Omental fat pad (tissue), 4 donors: ENCODE results near the gene CAMK4. TPM values are rescaled to one million over a fixed set of nuclear protein-coding genes. Genes with fewer than 3 reads are reported as not detected.
"Not testable (repeated sequence)": the region's sequence is repeated elsewhere in the genome, so short reads cannot be mapped to it uniquely, and the experiment has no call there.

Experiments used
- ATAC-seq: fragments of 150-250 bp; one replicate; pipeline ENCODE4 v1.9.1; 2016; ENCODE audit warnings: mild to moderate bottlenecking, moderate library complexity; ENCODE audit not compliant: low FRiP score
- DNase-seq: peaks from one replicate; pipeline ENCODE4 v3.0.0-alpha.2; 2019; ENCODE audit warnings: low spot score
- CTCF ChIP-seq, 3 donors: fragments of 450-650 bp; IDR thresholded peaks; one replicate each; pipeline ENCODE4 v1.5.1; 2016 to 2017; ENCODE audit warnings: antibody characterized with exemption in 3 of 3, mild to moderate bottlenecking in 3 of 3, moderate library complexity in 2 of 3
- total RNA-seq, 4 donors: library from RNA; depleted of rRNA; stranded (reverse); fragments of >200 nt; gene quantifications; one replicate each; pipeline ENCODE4 v1.1.0, GENCODE V29; 2016

The CAMK4 gene
- total RNA-seq, 4 donors from 2014 or later = 0.44 to 3.8 (median 1.7) TPM

GRCh38 chr5:111349429-111349828, 125.2 kb downstream of the CAMK4 start:
- DNase-seq = no peak
- no peak for TF ChIP-seq CTCF (IDR thresholded peaks at IDR 0.05)
- no peak for ATAC-seq

DNA sequence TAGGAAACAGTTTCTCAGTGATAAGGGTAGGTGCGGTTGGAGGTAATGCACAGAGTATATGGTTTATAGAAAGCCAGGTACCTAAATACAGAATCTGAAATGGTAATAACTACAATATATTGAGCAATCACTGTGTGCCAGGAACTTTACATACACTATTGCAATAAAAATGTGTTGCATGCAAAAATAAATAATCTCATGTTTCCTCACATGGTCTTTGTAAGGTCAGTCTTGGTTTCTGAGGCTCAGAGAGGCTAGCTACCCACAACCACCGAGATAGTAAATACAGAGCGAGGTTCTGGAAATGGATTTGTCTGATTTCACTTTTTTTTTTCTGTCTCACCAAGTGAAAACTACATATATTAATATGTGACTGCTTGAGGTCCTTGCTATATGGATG, 128.9 kb downstream of the CAMK4 start:
- ATAC-seq = no peak
- DNase-seq = no peak
- no peak for TF ChIP-seq CTCF (IDR thresholded peaks at IDR 0.05)

DNA sequence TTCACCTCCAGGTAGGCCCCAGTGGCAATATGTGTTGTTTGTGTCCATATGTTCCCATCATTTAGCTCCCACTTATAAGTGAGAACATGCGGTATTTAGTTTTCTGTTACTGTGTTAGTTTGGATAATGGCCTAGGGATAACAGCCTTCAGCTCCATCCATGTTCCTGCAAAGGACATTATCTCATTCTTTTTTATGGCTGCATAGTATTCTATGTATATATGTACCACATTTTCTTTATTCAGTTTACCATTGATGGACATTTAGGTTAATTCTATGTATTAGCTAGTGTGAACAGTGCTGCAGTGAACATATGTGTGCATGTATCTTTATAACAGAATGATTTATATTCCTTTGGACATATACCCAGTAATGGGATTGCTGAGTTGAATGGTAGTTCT, 134.5 kb downstream of the CAMK4 start:
- ATAC-seq, DNase-seq: not testable (repeated sequence)

DNA sequence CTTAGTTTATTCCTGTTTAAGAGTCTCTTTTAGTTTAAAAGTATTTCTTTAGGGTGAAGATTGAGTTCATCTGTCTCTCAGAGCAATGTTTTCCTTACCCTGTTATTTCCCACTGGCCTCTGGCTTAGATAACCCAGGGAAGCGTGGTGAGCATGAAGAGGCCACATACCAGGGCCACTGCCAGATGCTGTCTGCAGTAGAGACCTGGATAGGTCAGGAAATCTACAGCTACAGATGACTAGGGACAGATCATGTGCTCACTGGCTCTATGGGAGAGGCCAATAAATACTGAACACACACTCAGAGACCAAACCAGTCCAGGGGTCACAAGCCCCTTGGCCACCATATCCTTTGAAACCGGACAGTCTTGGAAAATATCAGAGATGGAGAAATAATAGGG, 136.0 kb downstream of the CAMK4 start:
- no peak for TF ChIP-seq CTCF (IDR thresholded peaks at IDR 0.05)
- ATAC-seq (no peak), DNase-seq (no peak)

DNA sequence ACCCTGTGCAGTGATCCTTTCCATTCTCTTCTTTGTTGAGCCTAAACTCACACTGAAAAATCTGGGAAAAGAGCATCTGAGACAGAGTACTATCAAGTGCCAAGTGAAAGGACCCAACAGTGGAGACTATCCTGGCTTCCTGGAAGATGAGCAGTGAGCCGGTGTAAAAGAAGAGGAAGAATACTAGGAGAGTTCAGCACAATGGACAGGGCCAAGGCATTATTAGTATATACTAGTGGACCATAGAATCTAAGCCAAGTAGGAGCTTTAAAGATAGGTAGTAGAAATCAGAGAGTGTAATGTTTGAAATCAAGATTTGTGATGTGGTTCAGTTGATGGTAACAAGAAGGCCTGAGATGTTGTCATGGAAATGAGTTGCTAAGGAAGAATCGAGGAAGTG, 140.8 kb downstream of the CAMK4 start:
- ATAC-seq (no peak), DNase-seq (no peak)
- no peak for TF ChIP-seq CTCF (IDR thresholded peaks at IDR 0.05)

DNA sequence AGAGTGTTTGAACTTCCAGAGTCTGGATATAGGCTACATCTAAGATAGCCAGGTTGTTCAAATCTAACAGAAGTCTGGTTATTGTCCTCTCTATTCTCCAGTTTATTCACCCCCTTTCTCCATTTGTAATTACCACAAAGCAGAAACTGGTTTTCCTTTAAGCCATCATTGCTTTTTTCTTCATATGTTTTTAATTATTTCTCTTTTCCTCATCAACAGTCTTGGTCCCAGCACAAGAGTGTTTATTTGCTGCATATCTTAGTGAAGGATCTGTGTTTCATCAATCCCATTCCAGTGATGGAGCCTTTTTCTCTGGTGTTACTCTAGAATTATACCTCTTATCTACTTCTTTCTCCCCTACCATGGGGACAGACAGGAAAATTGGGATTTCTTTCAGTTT, 142.2 kb downstream of the CAMK4 start:
- no peak for DNase-seq
- no peak for TF ChIP-seq CTCF (IDR thresholded peaks at IDR 0.05)
- no peak for ATAC-seq

GRCh38 chr5:111367115-111367514, 142.9 kb downstream of the CAMK4 start:
- DNase-seq (no peak), ATAC-seq (no peak)
- no peak for TF ChIP-seq CTCF (IDR thresholded peaks at IDR 0.05)

DNA sequence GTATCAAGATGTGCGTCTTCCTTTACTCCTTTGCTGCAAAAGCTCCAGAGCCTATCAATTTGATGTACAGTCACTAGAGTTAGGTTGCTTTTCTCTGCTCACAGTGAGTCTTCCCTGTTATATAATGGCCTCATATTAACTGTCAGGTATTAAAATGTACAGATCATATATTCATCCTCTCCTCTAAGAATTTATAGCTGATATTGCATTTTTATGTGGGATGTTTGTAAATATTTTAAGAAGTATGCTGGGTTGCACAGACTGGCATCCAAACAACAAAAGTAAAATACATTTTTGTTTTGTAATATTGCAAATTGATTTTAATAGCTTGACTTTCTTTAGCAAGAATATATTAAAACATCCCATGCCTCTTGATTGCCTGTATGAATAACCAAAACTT, 148.6 kb downstream of the CAMK4 start:
- DNase-seq = no peak
- no peak for ATAC-seq
- TF ChIP-seq CTCF (IDR thresholded peaks at IDR 0.05) = no peak
